ENCODE data around the gene MGAT4A.
"Not testable (repeated sequence)": the region's sequence is repeated elsewhere in the genome, so short reads cannot be mapped to it uniquely, and the experiment has no call there.

The MGAT4A gene

DNA sequence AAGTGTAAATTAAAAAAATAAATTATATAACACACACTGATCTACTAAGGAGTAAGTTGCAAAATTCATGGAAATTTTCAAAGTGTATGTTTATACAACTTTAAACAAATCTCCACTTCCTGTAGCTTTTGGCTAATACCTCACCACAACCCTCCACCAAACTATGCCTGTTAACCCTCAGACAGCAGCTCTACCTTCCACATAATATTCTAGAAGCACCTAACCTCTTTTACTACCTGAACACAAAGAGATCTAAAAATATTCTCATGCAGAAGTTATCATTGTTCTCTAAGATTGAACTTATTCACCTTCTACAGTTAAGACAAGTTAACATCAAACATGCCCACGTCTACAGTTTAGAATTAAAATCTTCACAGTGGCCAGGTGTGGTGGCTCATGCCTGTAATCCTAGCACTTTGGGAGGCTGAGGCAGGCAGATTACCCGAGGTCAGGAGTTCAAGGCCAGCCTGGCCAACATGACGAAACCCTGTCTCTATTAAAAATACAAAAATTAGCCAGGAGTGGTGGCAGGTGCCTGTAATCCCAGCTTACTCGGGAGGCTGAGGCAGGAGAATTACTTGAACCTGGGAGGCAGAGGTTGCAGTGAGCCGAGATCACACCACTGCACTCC, 2.7 kb downstream of the MGAT4A start:
- not testable (repeated sequence) for DNase-seq

DNA sequence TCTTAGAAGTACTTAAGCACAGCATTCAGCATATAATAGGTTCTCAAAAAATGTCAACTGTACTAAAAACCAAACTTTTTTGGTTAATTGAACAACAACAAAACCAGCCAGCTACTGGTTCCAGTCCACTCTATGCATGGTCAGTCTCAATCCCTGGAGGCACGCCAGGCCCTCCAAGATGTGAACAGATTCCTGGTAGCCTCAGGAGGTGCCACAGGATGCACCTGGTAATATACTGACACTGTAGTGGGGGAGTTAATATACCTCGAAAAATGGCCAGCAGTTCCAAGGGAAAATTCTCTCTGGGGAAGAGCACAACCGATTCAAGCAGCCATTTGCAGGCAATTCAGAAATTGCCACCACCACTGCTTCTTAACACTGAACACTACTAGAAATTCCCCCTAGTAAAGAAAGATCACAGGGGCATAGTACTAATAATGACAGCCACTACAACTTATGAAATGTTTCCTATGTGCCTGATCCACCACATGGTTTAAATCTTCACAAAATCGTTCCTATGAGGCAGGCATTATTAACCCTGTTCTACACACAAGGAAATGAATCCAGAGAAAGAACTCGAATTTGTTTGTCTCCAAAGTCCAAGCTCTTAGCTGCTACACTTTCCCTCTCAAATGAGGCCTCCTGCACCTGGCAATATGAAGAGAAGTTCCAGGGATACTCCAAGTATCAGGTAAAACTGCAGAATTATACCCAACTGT, 3.4 kb downstream of the MGAT4A start:
- DNase-seq: no peak

DNA sequence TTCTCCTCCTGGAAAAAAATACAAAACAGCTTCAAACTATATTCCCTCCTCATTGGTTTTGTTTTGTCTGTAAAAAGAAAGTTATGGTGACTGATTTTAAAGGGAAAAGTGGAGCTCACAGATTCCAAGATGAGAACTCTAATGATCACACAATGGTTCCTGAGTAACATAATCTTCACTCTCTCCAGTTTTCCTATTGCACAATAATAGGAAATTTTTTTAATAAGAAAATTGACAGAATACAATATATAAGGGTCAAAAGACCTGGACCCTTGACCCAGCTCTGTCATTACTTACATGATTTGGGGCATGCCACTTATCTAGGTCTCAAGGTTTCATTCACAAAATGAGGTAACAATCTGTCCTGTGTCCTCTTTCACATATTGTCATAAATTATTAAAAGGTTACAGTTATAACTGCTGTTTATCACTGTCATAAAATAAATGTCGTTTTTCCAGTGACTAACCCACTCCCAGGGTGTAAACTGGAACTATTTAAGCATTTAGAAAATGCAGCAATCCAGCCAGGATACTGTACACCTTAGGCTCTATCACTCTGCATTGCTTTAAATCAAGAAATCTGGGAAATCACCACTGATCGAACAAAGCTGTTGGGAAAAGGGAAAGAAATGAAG, 4.1 kb downstream of the MGAT4A start:
- no peak for DNase-seq

DNA sequence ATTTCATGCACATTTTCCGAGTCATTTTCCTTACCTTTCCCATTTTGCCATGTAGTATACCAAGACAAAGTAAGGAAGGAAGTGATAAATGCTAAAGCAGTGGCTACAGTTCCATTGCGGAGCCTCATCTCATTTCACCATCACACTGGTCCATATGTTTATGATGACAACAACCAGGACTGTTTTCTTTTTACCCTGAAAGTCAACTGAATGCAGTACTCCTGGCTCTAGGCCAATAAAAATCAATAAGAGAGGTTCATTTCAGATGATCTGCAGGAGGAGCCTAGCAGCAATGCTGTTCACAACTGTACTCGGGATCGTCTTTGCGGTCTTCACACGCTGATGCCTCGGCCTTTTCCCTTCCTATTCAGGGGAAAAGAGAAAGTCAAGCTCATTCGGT, 4.7 kb downstream of the MGAT4A start:
- no peak for DNase-seq

DNA sequence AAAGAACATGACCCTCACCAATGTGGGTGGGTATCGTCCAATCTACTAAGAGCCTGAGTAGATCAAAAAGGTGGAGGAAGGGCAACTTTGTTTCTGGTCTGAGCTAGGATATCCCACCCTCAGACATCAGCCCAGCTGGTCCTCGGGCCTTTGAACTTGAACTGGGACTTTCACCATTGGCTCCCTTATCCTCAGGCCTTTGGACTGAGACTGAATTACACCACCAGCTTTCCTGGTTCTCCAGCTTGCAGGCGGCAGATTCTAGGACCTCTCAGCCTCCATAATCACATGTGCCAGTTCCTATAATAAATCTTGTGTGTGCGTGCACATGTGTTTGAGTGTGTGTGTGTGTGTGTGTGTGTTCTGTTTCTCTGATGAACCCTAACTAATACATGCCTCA, 10.6 kb downstream of the MGAT4A start:
- no peak for DNase-seq

DNA sequence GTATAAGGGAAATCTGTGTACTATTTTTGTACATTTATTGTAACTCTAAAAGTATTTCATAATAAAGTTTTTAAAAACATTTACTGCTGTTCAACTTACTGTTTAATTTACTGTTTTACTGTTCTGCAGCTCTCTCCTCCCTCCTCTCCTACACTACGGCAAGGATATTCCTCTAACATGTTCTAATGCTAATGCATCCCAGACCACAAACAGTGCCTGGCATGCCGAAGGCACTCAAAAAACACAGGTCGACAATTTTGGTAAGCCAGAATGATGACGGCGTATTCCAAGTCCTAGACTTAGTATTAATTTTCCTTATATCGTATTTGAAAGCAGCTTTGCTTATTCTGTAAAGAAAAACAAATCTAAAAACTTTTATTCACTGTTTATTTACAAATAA, 13.3 kb downstream of the MGAT4A start:
- no peak for DNase-seq

DNA sequence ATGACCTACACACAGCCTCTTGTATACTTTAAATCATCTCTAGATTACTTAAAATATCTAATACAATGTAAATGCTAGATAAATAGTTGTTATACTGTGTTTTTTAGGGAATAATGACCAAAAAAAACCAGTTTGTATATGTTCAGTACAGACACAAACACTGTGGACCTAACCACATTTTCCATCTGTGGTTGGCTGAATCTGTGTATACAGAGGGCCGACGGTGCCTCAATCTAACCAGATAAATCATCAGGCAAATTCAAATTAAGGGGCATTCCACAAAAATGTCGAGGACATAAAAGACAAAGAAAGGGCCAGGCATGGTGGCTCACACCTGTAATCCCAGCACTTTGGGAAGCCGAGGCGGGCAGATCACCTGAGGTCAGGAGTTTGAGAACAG, 14.1 kb downstream of the MGAT4A start:
- DNase-seq: no peak

DNA sequence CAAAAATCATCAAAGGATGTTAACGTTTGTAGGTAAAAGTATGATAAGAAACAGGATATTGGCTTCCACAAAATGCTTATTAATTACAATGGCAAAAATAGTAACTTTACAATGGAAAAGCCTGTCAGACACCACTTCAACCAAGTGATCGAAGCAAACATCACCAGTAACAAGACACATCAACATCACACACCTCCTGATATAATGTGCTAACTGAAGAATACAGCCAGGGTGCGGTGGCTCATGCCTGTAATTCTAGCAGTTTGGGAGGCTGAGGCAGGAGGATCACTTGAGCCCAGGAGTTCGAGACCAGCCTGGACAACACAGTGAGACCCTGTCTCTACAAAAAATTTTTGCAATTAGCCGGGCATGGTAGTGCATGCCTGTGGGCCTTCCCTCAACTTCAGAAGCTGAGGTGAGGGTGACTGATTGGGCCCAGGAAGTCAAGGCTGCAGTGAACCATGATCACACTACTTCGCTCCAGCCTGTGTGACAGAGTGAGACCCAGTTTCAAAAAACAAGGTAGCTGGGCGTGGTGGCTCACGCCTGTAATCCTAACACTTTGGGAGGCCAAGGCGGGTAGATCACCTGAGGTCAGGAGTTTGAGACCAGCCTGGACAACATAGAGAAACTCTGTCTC, 15.0 kb downstream of the MGAT4A start:
- DNase-seq: no peak

DNA sequence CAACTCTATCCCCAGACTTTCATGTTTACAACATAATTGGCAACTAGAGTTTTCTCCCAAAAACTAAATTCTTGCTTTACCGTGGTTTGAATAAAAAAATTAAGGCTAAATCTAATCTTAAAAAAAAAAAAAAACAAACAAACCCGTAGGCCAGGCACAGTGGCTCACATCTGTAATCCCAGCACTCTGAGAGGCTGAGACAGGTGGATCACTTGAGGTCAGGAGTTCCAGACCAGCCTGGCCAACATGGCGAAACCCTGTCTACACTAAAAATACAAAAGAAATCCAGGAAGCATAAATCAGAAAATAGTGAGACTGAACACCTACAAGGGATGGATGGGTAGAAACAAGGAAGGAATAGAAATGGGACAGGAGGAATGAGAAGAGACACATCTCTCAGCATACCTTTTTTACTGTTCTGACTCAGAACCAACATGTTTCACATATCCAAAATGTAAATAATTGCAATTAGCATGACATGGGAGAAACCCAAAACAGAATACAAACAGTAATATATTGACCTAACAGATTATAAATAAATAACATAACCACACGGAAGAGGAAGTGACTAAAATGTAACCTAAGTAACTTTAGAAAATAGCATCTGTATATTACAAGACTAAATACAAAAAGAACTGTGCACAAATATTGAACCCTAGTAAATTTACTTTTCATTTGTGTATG, 17.5 kb downstream of the MGAT4A start:
- DNase-seq: no peak

DNA sequence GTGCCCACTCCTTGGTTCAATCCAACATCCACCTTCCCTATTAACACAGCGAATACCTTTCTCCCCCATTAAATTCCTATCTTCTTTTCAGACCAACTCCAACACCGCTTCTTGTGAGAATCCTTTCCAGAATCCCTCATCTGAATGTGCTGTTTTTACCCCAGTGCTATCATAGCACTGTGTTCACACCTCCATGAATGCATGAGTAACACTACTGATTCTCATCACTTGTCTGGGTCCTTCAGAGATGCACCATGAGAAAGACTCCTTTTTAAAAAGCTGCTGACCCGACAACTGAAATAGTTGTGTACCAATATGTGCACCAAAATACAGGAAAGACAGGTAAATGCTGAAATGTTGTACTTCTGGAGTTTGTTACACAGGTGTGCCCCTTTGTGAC, 18.8 kb downstream of the MGAT4A start:
- no peak for DNase-seq

DNA sequence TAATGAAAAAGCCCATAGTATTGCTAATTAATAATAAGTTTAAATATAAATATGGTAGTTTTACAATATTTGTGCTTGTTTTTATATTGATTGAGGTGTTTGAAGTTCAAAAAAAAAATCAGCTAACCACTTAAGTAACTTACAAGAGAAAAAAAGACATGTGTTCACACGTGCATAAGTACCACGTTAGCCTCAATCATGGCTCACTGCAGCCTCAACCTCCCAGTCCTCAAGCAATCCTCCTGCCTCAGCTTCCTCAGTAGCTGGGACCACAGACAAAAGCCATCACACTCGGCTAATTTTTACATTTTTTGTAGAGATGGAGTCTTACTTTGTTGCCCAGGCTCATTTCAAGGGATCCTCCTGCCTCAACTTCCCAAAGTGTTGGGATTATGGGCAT, 19.4 kb downstream of the MGAT4A start:
- no peak for DNase-seq

DNA sequence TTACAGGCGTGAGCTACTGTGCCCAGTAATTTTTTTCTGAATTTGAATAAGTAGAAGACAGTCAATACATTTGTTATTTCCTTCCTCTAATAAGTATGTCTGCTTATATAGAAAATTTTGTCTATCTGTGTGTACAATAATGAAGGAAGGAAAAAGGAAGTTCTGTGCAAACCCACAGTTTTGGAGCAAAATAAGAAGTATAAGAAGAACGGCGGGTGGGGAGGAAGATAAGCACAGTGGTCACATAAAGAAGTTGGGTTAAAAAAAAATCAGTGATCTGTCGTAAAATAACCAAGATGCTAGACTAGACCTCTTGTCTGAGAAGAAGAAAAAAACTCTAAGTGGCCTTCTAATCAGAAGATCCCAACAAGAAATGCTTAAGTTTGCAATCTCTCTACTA, 20.2 kb downstream of the MGAT4A start:
- no peak for DNase-seq

DNA sequence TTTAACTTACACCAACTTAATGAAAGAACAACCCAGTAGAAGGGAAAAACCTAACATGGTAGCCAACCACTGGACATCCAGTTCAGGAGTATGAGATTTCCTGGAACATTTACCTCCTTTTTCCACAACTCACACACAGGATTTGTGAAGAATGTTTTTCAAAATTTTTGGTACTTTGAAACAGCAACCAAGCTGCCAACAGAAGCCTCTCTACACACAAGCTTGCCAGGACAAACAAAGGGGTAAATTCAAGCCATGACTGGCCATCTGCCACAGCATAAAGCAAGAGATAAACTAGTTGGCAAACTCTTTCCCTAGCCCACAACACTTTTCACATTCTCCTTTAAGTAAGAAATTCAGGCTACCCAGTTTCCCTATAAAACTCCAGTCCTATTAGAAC, 21.4 kb downstream of the MGAT4A start:
- DNase-seq: no peak

DNA sequence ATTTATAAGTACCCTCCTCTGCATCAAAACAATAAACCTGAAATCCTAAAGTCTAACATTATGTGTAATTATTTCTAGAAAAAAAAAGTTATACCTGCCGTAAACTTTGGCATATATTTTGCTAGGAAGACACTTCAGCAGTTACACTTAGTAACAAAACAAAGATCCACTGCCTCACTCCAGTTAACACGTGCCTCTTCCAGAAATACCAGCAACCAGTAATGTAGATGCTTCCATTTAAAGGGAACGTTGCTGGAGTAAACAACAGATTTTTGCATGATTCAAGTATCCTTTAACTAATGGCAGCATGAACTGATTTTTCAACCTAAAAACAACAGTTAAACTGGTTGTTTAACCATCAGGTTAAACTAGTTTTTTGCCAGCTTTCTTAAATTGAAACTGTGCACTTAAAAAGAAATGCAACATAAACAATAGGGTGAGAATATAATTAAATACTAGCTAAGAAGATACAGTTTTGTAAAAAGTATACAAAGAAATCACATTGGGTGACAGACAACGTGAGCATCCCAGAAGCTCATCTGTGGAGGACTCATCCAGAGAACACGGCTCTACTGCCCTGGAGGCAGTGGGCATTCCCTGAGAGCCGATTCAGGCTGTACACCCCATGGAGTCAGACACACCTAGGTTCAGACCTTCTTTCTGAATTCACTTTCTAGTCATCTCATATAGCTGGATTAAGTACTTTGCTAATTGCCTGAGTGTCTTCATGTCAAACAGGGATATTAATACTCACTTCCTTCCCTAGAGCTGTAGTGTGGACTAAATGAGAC, 22.3 kb downstream of the MGAT4A start:
- no peak for DNase-seq

DNA sequence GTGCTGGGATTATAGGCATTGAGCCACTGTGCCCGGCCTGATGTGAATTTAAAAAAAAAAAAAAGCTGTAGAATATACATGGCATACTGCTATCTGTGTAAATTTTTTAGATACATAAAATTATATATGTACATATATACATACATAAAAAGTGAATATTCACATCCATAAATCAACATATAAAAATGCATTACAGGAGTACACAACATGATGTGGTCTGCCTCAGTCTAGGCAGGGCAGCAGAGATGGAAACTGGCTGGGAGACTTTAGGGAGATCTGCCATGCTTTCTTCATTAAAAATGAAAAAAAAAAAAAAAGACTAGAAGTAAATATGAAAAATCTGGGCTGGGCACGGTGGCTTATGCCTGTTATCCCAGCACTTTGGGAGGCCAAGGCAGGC, 24.3 kb downstream of the MGAT4A start:
- DNase-seq: no peak

DNA sequence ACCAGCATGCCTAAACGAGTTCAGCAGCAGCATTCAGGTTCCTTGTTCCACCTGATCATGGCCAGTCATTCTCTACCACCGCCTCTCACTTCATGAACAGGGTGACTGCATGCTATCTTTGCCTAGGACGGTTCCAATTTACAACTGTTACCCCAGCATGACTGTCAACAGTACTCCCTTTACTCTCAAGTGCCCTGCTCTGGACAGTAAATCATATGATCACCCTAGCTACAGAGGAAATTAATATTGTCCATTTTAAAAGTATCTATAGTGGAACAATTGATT, 25.7 kb downstream of the MGAT4A start:
- DNase-seq: no peak

DNA sequence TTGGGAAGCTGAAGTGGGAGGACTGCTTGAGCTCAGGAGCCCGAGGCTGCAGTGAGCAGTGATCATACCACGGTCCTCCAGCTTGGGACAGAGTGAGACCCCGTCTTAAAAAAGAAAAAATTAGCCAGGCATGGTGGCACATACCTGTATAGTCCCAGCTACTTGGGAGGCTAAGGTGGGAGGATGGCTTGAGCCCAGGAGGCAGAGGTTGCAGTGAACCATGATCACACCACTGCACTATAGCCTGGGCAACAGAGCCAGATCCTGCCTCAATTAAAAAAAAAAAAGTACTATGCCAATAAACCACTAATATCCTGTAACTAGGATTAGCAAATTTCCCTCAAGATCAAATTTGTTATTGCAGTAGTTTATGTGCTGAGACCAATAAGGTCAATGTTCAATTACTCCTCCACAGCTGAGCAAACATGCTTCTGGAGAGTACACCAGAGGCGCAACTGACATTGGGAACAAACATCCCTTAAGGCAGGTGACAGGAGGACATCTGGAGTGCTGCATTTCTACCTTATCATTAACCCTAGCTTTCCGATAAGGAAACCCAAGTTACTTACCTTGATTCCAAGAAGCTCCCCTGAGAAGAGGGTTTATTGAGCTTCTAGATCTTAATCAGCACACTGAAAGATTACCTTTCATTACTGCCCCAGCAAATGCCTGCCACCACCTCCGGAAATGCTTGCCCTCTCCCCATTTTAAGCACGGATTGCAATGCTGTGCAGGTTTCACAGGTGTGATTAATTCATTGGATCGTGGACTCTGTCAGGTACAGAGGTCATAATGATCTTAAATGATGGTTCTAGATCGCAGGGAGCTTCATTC, 26.2 kb downstream of the MGAT4A start:
- DNase-seq: no peak

DNA sequence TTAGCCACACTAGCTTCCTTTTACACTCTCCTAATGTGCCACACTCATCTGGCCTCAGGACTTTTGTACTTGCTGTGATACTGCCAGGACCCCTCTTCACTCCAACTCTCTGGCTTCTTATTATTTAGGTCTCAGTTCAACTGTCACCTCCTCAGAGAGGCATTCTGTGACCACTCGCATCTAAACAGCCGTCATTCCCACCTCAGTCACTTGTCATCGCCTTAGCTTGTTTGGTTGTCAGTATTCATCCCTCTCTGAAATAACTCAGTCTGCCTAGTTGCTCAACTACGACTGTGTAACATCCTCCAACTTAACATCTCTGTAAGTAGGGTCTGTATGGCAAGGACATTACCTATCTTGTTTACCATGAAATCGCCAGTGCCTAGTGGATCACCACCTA, 27.2 kb downstream of the MGAT4A start:
- DNase-seq: no peak

DNA sequence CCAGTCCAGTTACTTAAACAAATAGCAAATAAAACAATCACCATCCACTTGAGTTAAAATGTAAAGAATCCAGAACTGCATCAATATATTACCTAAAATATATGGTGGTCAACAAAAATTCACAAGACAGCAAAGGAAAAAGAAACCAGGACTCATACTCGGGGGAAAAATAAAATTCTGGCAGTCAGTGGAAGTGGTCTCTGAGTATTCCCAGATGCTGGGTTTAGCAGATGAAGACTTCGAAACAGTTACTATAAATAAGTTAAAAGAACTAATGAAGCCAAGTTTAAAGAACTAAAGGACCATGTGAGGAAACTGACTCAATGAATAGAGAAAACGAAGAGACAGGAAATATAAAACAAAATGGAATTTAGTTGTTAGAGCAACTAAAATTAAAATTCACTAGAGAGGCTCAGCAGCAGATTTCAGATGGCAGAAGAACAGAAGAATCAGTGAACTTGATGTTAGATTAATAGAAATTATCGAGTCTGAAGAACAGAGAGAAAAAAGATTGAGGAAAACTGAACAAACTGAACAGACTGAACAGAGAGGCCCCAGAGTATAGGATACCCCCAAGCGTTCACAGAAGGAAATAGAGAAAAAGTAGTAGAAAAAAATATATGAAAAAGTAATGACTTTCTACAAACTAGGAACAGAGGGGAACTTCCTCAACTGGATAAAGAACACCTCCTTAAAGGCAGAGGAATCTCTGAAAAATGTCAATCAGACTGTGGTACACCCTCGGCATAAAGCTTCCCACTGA, 27.9 kb downstream of the MGAT4A start:
- DNase-seq: no peak

DNA sequence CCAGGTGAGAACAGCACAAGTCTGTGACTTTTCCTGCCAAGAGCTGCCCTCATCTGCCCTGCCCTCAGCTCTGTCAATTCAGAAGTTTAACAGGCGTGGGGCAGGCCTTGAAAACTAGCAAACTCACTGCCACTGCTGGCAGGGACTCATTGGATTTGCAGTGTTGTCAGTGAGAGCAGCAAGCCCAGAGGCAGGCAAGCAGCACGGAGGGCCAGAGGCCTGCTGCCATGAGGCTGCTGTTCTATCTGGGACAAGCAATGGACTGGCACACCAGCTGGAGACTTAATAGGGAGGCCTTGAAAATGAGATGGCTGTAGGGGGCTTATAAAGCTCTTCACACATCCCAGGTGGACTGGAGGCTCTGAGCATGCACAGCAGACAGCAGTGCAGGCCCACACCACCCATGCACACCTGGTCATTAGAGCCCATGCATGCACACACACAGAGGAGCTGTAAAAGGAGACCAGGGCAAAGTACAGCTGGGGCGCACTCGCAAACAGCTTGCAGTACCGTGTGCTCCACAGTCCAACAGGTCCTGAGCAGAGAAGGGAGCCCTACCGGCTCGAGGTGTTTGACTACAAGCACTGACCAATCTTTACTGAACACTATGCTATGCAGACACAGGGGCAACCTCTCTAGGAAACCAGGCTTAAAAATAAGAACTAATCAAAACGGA, 28.7 kb downstream of the MGAT4A start:
- peak in 1 of 2 experiments; percentile 46 for DNase-seq

Data from NCI-H524 (cell line).